Hematopoietic multipotent progenitor cell treated with erythropoietin and hydrocortisone succinate and interleukin-3 and kit ligand, for 4 days (in vitro differentiated cells): ENCODE data around the gene MADCAM1.
A peak's percentile ranks its signal among the peaks of the same experiment; 100 is the strongest.

Experiments used
- DNase-seq: peaks from one replicate; pipeline ENCODE4 v3.0.0-alpha.2; 2015

Gene MADCAM1

GRCh38 chr19:532561-533363 lies 36.5 kb downstream of the MADCAM1 start:
- peak; percentile 81 for DNase-seq

- no peak for DNase-seq
These were observed 37.2 kb downstream of the MADCAM1 start for GRCh38 chr19:533364-534058.

- DNase-seq: no peak
These were observed 37.8 kb downstream of the MADCAM1 start for GRCh38 chr19:534088-534487.

- no peak for DNase-seq
These were observed 38.9 kb downstream of the MADCAM1 start for GRCh38 chr19:535017-535835.

GRCh38 chr19:536031-536880 lies 40.0 kb downstream of the MADCAM1 start:
- no peak for DNase-seq

GRCh38 chr19:536881-537404 lies 40.7 kb downstream of the MADCAM1 start:
- DNase-seq: no peak

- DNase-seq: no peak
These were observed 42.5 kb downstream of the MADCAM1 start for GRCh38 chr19:538641-539428.

- no peak for DNase-seq
These were observed 43.2 kb downstream of the MADCAM1 start for GRCh38 chr19:539429-540030.

GRCh38 chr19:540867-541637 lies 44.8 kb downstream of the MADCAM1 start:
- DNase-seq: no peak

- no peak for DNase-seq
These were observed 45.4 kb downstream of the MADCAM1 start for GRCh38 chr19:541699-542098.

- no peak for DNase-seq
These were observed 46.0 kb downstream of the MADCAM1 start for GRCh38 chr19:542173-542866.

GRCh38 chr19:543910-544608 lies 47.8 kb downstream of the MADCAM1 start, which contains the start of gene GZMM:
Gene GZMM (plus strand): TSS chr19:544053. CDS start chr19:544072, 19 bp downstream.
- no peak for DNase-seq

GRCh38 chr19:547117-547516 lies 50.8 kb downstream of the MADCAM1 start:
- DNase-seq: no peak

GRCh38 chr19:547836-548720 lies 51.8 kb downstream of the MADCAM1 start:
- DNase-seq: no peak

- DNase-seq: no peak
These were observed 52.9 kb downstream of the MADCAM1 start for GRCh38 chr19:548886-549830.

GRCh38 chr19:554817-555216 lies 58.5 kb downstream of the MADCAM1 start:
- no peak for DNase-seq
